ENCODE data around the gene ABI1. TPM values are rescaled to one million over a fixed set of nuclear protein-coding genes. Genes with fewer than 3 reads are reported as not detected.

Gene ABI1
- total and polyA plus RNA-seq, 4 donors = 10.7 to 18.3 (median 14.3) TPM

DNA sequence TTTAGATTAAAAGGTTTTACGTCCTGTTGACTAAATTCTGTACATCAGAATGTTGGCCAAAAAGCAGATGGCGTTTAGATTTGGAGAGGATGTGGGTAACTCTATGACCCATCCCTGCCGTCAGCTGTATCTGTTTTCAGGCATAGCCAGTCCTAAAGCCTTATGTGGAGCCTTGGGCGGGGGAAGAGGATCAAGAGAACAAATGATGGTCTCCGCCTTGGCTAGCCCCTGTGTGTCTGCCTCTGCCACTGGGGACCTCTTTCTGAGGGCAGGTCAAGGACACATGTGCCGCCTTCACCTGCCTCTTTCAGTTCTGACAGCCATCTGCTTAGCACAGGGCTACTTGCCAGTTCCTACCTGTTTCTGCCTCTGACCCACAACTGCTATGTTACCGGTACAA lies 139.2 kb downstream of the ABI1 start:
- TF ChIP-seq, protein P1, sequence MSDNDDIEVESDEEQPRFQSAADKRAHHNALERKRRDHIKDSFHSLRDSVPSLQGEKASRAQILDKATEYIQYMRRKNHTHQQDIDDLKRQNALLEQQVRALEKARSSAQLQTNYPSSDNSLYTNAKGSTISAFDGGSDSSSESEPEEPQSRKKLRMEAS (IDR thresholded peaks at IDR 0.05) = no peak
- no peak for TF ChIP-seq HNF4A (conservative IDR thresholded peaks at IDR 0.05)
- no peak for TF ChIP-seq JUND (IDR thresholded peaks at IDR 0.05)
- TF ChIP-seq RXRA (IDR thresholded peaks at IDR 0.05) = no peak
- no peak for TF ChIP-seq TAF1 (conservative IDR thresholded peaks at IDR 0.05)
- no peak for TF ChIP-seq NR2F2 (IDR thresholded peaks at IDR 0.05)
- no peak for TF ChIP-seq EGR1 (IDR thresholded peaks at IDR 0.05; ENCODE audit: low read depth in 2 of 2)
- TF ChIP-seq ATF3 (IDR thresholded peaks at IDR 0.05) = no peak
- no peak for TF ChIP-seq FOXA1 (IDR thresholded peaks at IDR 0.05)
- TF ChIP-seq SP1 (IDR thresholded peaks at IDR 0.05) = no peak
- TF ChIP-seq RAD21 (IDR thresholded peaks at IDR 0.05) = no peak
- 88% methylated on average over 7 of the region's 7 CpGs for WGBS

DNA sequence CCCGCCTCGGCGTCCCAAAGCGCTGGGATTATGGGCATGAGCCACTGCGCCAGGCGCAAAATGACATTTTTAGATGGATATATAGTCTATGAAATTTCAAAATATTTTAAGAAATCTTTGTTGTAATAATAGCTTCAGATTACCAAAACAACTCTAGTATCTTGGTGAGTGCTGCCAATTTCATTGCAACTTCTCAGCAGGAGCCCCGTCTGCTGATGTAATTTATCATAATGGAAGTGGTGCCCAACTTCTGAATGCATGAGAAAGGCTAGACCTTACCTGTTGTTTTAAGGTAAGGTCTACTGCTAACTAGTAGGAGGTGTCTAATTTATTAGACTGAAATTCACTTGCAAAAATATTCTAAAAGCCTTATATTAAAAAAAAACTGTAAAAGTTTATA lies 143.3 kb downstream of the ABI1 start:
- WGBS = 97% methylated on average over 7 of the region's 7 CpGs

More for the DNA sequence above, 139.2 kb downstream of the ABI1 start:
- no peak for DNase-seq (ENCODE audit: low spot score)
- H3K9ac ChIP-seq (ENCODE audit: low read depth in 1 of 2, low read length in 2 of 2) = no peak overlapping the region
- H3K4me1 ChIP-seq (ENCODE audit: control insufficient read depth in 4 of 4, insufficient read depth in 4 of 4, low read length in 3 of 4) = no peaks in the 10 kb centered on the region
- peaks cover 0 to 19% (median 14%) of the 10 kb centered on the region in 4 donors for H3K36me3 ChIP-seq (ENCODE audit: control insufficient read depth in 4 of 4, insufficient read depth in 3 of 4, low read depth in 1 of 4, low read length in 3 of 4)
- H3K9me3 ChIP-seq (ENCODE audit: control insufficient read depth in 4 of 4, low read length in 3 of 4) = no peaks in the 10 kb centered on the region
- no peak overlapping the region for H3K27ac ChIP-seq (ENCODE audit: low read depth in 1 of 2, low read length in 2 of 2)
- no peak overlapping the region for H3K4me3 ChIP-seq (ENCODE audit: low read depth in 1 of 3, low read length in 3 of 3)
- no peaks in the 10 kb centered on the region for H3K27me3 ChIP-seq (ENCODE audit: control insufficient read depth in 4 of 4, insufficient read depth in 4 of 4, low read length in 3 of 4)

More for the DNA sequence above, 143.3 kb downstream of the ABI1 start:
- Histone ChIP-seq H3K4me3 (ENCODE audit: low read depth in 1 of 3, low read length in 3 of 3) (no peak overlapping the region), H3K9ac (ENCODE audit: low read depth in 1 of 2, low read length in 2 of 2) (no peak overlapping the region), H3K4me1 (ENCODE audit: control insufficient read depth in 4 of 4, insufficient read depth in 4 of 4, low read length in 3 of 4) (no peaks in the 10 kb centered on the region), H3K9me3 (ENCODE audit: control insufficient read depth in 4 of 4, low read length in 3 of 4) (no peaks in the 10 kb centered on the region), H3K27me3 (ENCODE audit: control insufficient read depth in 4 of 4, insufficient read depth in 4 of 4, low read length in 3 of 4) (no peaks in the 10 kb centered on the region), H3K27ac (ENCODE audit: low read depth in 1 of 2, low read length in 2 of 2) (no peak overlapping the region), H3K36me3 (ENCODE audit: control insufficient read depth in 4 of 4, insufficient read depth in 3 of 4, low read depth in 1 of 4, low read length in 3 of 4) (peaks cover 2 to 14% (median 7%) of the 10 kb centered on the region in 4 donors)
- no peak for DNase-seq (ENCODE audit: low spot score)
- TF ChIP-seq, protein P2, sequence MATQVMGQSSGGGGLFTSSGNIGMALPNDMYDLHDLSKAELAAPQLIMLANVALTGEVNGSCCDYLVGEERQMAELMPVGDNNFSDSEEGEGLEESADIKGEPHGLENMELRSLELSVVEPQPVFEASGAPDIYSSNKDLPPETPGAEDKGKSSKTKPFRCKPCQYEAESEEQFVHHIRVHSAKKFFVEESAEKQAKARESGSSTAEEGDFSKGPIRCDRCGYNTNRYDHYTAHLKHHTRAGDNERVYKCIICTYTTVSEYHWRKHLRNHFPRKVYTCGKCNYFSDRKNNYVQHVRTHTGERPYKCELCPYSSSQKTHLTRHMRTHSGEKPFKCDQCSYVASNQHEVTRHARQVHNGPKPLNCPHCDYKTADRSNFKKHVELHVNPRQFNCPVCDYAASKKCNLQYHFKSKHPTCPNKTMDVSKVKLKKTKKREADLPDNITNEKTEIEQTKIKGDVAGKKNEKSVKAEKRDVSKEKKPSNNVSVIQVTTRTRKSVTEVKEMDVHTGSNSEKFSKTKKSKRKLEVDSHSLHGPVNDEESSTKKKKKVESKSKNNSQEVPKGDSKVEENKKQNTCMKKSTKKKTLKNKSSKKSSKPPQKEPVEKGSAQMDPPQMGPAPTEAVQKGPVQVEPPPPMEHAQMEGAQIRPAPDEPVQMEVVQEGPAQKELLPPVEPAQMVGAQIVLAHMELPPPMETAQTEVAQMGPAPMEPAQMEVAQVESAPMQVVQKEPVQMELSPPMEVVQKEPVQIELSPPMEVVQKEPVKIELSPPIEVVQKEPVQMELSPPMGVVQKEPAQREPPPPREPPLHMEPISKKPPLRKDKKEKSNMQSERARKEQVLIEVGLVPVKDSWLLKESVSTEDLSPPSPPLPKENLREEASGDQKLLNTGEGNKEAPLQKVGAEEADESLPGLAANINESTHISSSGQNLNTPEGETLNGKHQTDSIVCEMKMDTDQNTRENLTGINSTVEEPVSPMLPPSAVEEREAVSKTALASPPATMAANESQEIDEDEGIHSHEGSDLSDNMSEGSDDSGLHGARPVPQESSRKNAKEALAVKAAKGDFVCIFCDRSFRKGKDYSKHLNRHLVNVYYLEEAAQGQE (IDR thresholded peaks at IDR 0.05) = no peak
- no peak for TF ChIP-seq HNF4G (IDR thresholded peaks at IDR 0.05)
- no peak for TF ChIP-seq FOXA2 (IDR thresholded peaks at IDR 0.05)
- no peak for TF ChIP-seq FOXA1 (IDR thresholded peaks at IDR 0.05)
- TF ChIP-seq, protein P3, sequence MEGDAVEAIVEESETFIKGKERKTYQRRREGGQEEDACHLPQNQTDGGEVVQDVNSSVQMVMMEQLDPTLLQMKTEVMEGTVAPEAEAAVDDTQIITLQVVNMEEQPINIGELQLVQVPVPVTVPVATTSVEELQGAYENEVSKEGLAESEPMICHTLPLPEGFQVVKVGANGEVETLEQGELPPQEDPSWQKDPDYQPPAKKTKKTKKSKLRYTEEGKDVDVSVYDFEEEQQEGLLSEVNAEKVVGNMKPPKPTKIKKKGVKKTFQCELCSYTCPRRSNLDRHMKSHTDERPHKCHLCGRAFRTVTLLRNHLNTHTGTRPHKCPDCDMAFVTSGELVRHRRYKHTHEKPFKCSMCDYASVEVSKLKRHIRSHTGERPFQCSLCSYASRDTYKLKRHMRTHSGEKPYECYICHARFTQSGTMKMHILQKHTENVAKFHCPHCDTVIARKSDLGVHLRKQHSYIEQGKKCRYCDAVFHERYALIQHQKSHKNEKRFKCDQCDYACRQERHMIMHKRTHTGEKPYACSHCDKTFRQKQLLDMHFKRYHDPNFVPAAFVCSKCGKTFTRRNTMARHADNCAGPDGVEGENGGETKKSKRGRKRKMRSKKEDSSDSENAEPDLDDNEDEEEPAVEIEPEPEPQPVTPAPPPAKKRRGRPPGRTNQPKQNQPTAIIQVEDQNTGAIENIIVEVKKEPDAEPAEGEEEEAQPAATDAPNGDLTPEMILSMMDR (IDR thresholded peaks at IDR 0.05; ENCODE audit: low read depth, low read length, missing input control) = no peak
- no peak for TF ChIP-seq GABPA (IDR thresholded peaks at IDR 0.05 in 1 of 2, conservative IDR thresholded peaks at IDR 0.05 in 1 of 2)
- no peak for TF ChIP-seq ATF3 (IDR thresholded peaks at IDR 0.05)
- TF ChIP-seq SP1 (IDR thresholded peaks at IDR 0.05) = no peak
- no peak for TF ChIP-seq JUND (IDR thresholded peaks at IDR 0.05)
- no peak for TF ChIP-seq RXRA (IDR thresholded peaks at IDR 0.05)
- TF ChIP-seq ZBTB33 (IDR thresholded peaks at IDR 0.05) = no peak
- no peak for TF ChIP-seq EGR1 (IDR thresholded peaks at IDR 0.05; ENCODE audit: low read depth in 2 of 2)
- TF ChIP-seq TAF1 (conservative IDR thresholded peaks at IDR 0.05) = no peak
- TF ChIP-seq HNF4A (conservative IDR thresholded peaks at IDR 0.05) = no peak
- TF ChIP-seq YY1 (IDR thresholded peaks at IDR 0.05) = no peak
- TF ChIP-seq, protein P1 (IDR thresholded peaks at IDR 0.05) = no peak
- TF ChIP-seq RAD21 (IDR thresholded peaks at IDR 0.05) = no peak
- TF ChIP-seq NR2F2 (IDR thresholded peaks at IDR 0.05) = no peak

All from liver (tissue), 9 donors.